ENCODE results near the gene EMSY. TPM values are rescaled to one million over a fixed set of nuclear protein-coding genes. Genes with fewer than 3 reads are reported as not detected.
"Not testable (repeated sequence)": the region's sequence is repeated elsewhere in the genome, so short reads cannot be mapped to it uniquely, and the experiment has no call there.

The EMSY gene
- total RNA-seq, 2 experiments from 2014 or later: 23.2 to 26.7 TPM

DNA sequence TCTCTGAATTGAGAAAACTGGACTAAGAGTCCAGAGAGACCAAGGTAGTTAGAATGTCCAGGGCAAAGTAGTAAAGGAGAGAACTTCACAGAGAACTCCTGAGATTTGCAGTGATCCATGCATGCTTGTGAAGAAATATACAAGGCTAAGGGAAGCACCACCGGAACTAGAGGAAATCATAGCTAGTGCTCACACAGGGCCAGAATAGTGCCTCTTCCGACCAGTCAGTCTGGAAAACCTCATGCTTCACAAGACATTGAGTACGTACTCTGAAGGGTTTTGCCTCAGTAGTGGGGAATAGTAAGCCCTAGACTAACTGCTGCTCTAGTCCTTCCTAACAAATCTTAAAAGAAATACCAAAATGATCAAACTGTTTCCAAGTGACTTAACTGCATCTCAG, 117.7 kb downstream of the EMSY start:
- H3K4me3 Mint-ChIP-seq: no peak overlapping the region
- H3K36me3 Mint-ChIP-seq (ENCODE audit: low read depth): no peaks in the 10 kb centered on the region
- peaks cover 16% of the 10 kb centered on the region for H3K27me3 Mint-ChIP-seq (ENCODE audit: low read depth)
- H3K9me3 Mint-ChIP-seq: no peaks in the 10 kb centered on the region
- CTCF ChIA-PET: no interaction called here
- intact Hi-C loops (cut with micrococcal nuclease): no loop called here
- DNase-seq: no peak
- no peak overlapping the region for H3K27ac Mint-ChIP-seq
- H3K4me1 Mint-ChIP-seq (ENCODE audit: low read depth): no peaks in the 10 kb centered on the region

- H3K27me3 Mint-ChIP-seq (ENCODE audit: low read depth): peaks cover 16% of the 10 kb centered on the region
- H3K27ac Mint-ChIP-seq: no peak overlapping the region
- intact Hi-C loops (cut with micrococcal nuclease): no loop called here
- CTCF ChIA-PET: no interaction called here
- H3K36me3 Mint-ChIP-seq (ENCODE audit: low read depth): no peaks in the 10 kb centered on the region
- no peaks in the 10 kb centered on the region for H3K9me3 Mint-ChIP-seq
- no peak overlapping the region for H3K4me3 Mint-ChIP-seq
- H3K4me1 Mint-ChIP-seq (ENCODE audit: low read depth): peaks cover 3% of the 10 kb centered on the region
- DNase-seq: no peak
Observed at GRCh38 chr11:76564364-76564763, 119.5 kb downstream of the EMSY start.

- CTCF ChIA-PET: no interaction called here
- intact Hi-C loops (cut with micrococcal nuclease): no loop called here
- Mint-ChIP-seq H3K4me1 (ENCODE audit: low read depth) (peaks cover 3% of the 10 kb centered on the region), H3K27me3 (ENCODE audit: low read depth) (peaks cover 16% of the 10 kb centered on the region), H3K4me3 (no peak overlapping the region), H3K27ac (no peak overlapping the region), H3K36me3 (ENCODE audit: low read depth) (no peaks in the 10 kb centered on the region), H3K9me3 (no peaks in the 10 kb centered on the region)
- DNase-seq: no peak
Observed at GRCh38 chr11:76566811-76567210, 122.0 kb downstream of the EMSY start.

GRCh38 chr11:76567261-76567660, 122.4 kb downstream of the EMSY start:
- Mint-ChIP-seq H3K4me3 (no peak overlapping the region), H3K36me3 (ENCODE audit: low read depth) (no peaks in the 10 kb centered on the region), H3K9me3 (no peaks in the 10 kb centered on the region), H3K4me1 (ENCODE audit: low read depth) (peaks cover 3% of the 10 kb centered on the region), H3K27me3 (ENCODE audit: low read depth) (peaks cover 14% of the 10 kb centered on the region), H3K27ac (no peak overlapping the region)
- intact Hi-C loops (cut with micrococcal nuclease): no loop called here
- DNase-seq: no peak
- CTCF ChIA-PET: no interaction called here

GRCh38 chr11:76568139-76568538, 123.3 kb downstream of the EMSY start:
- no peak overlapping the region for H3K27ac Mint-ChIP-seq
- CTCF ChIA-PET: no interaction called here

GRCh38 chr11:76568621-76569020, 123.8 kb downstream of the EMSY start:
- CTCF ChIA-PET: no interaction called here
- Mint-ChIP-seq H3K4me1 (ENCODE audit: low read depth) (peaks cover 3% of the 10 kb centered on the region), H3K27ac (no peak overlapping the region), H3K36me3 (ENCODE audit: low read depth) (no peaks in the 10 kb centered on the region), H3K27me3 (ENCODE audit: low read depth) (peaks cover 11% of the 10 kb centered on the region), H3K9me3 (no peaks in the 10 kb centered on the region), H3K4me3 (no peak overlapping the region)
- intact Hi-C loops (cut with micrococcal nuclease): no loop called here
- DNase-seq: no peak

More at GRCh38 chr11:76568139-76568538, 123.3 kb downstream of the EMSY start:
- Mint-ChIP-seq H3K27me3 (ENCODE audit: low read depth) (peaks cover 11% of the 10 kb centered on the region), H3K9me3 (no peaks in the 10 kb centered on the region), H3K4me1 (ENCODE audit: low read depth) (peaks cover 3% of the 10 kb centered on the region), H3K36me3 (ENCODE audit: low read depth) (no peaks in the 10 kb centered on the region), H3K4me3 (no peak overlapping the region)
- no peak for DNase-seq
- intact Hi-C loops (cut with micrococcal nuclease): no loop called here

DNA sequence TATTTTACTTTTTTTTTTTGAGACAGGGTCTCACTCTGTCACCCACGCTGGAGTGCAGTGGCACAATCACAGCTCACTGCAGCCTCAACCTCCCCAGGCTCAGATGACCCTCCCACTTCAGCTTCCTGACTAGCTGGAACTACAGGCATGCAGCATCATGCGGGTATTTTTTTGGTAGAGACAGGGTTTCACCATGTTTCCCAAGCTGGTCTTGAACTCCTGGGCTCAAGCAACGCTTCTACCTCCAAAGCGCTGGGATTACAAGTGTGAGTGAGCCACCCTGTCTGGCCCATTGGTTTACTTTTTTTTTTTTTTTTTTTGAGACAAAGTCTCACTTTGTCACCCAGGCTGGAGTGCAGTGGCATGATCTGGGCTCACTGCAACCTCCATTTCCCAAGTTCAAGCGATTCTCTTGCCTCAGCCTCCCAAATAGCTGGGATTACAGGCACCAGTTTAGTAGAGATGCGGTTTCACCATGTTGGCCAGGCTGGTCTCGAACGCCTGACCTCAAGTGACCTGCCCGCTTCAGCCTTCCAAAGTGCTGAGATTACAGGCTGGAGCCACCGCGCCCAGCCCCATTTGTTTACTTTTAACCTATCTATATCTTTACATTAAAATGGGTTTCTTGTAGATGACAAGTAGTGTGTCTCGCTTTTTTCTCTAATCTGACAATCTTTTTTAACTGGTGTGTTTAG, 127.5 kb downstream of the EMSY start:
- H3K9me3 Mint-ChIP-seq, CTCF ChIA-PET, H3K4me3 Mint-ChIP-seq: not testable (repeated sequence)

GRCh38 chr11:76574406-76574805, 129.6 kb downstream of the EMSY start:
- CTCF ChIA-PET: no interaction called here
- H3K4me3 Mint-ChIP-seq: no peak overlapping the region

More for the DNA sequence above, 127.5 kb downstream of the EMSY start:
- H3K27ac Mint-ChIP-seq; H3K27me3 Mint-ChIP-seq (ENCODE audit: low read depth); H3K36me3 Mint-ChIP-seq (ENCODE audit: low read depth); intact Hi-C loops (cut with micrococcal nuclease); H3K4me1 Mint-ChIP-seq (ENCODE audit: low read depth); DNase-seq: not testable (repeated sequence)

DNA sequence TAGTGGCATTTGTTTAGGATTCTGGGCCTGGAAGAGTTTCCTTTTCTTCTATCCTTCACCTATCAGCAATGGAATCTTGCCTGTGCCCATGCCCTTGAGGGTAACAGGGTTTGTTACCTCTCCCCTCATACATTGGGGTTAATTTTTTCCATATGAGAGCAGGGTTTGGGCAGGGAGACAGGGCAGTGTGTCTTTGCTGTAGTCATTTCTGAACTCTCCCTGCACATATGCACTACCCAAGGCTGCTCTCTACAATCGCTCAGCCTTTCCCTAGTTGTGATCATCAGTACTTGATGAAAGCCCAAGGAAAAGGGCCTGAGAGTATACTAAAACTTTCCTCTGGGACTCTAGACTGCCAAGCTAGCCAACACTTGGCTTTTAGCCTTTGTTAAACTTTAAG, 130.1 kb downstream of the EMSY start:
- intact Hi-C loops (cut with micrococcal nuclease): no loop called here
- CTCF ChIA-PET: no interaction called here
- Mint-ChIP-seq H3K4me3 (no peak overlapping the region), H3K36me3 (ENCODE audit: low read depth) (no peaks in the 10 kb centered on the region), H3K4me1 (ENCODE audit: low read depth) (no peaks in the 10 kb centered on the region), H3K9me3 (no peaks in the 10 kb centered on the region), H3K27ac (no peak overlapping the region), H3K27me3 (ENCODE audit: low read depth) (peaks cover 5% of the 10 kb centered on the region)
- no peak for DNase-seq

More at GRCh38 chr11:76574406-76574805, 129.6 kb downstream of the EMSY start:
- Mint-ChIP-seq H3K4me1 (ENCODE audit: low read depth) (no peaks in the 10 kb centered on the region), H3K36me3 (ENCODE audit: low read depth) (no peaks in the 10 kb centered on the region), H3K27me3 (ENCODE audit: low read depth) (peaks cover 5% of the 10 kb centered on the region), H3K9me3 (no peaks in the 10 kb centered on the region), H3K27ac (no peak overlapping the region)
- intact Hi-C loops (cut with micrococcal nuclease): no loop called here
- DNase-seq: no peak

DNA sequence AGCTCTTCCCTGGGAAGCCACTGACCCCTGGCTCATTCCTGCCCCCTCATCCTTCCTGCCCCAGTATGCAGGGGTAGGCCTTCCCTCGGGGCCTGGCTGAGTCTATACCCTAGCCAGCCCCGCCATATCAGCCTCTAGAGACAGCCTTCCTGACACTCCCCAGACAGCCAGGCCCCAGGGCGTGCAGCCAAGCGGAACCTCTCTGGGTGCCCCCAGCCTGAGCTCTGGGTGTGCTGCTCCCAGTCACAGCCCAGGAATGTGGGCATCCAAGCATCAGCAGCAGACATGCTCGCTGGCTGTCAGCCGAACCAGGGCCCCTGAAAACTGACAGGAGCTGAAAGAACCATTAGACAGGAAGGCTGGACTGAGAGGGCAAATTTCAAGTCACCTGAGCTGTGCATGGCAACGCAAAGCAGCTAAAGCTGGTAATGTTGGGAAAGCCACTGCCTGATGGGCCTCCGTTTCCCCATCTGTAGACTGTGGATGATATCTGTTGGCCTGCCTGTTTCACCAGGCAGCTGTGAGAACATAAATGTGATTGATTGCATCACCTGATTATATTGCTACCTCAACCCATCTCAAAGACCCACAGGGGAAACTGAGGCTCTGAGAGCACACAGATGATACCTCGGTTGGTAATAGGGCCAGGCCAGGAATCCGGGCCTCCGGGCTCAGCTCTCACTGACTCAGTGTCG, 132.6 kb downstream of the EMSY start:
- H3K4me3 Mint-ChIP-seq: no peak overlapping the region
- no peaks in the 10 kb centered on the region for H3K9me3 Mint-ChIP-seq
- H3K36me3 Mint-ChIP-seq (ENCODE audit: low read depth): no peaks in the 10 kb centered on the region
- CTCF ChIA-PET: interaction anchor here (0.9 kb wide), 1 partner anchor 122 kb away, joined by 3 read pairs; no protein-coding TSS in a partner anchor
- H3K27me3 Mint-ChIP-seq (ENCODE audit: low read depth): peaks cover 5% of the 10 kb centered on the region
- H3K27ac Mint-ChIP-seq: no peak overlapping the region
- no peak for DNase-seq
- intact Hi-C loops (cut with micrococcal nuclease): no loop called here
- H3K4me1 Mint-ChIP-seq (ENCODE audit: low read depth): no peaks in the 10 kb centered on the region

GRCh38 chr11:76577921-76578653, 133.3 kb downstream of the EMSY start:
- intact Hi-C loops (cut with micrococcal nuclease): no loop called here

DNA sequence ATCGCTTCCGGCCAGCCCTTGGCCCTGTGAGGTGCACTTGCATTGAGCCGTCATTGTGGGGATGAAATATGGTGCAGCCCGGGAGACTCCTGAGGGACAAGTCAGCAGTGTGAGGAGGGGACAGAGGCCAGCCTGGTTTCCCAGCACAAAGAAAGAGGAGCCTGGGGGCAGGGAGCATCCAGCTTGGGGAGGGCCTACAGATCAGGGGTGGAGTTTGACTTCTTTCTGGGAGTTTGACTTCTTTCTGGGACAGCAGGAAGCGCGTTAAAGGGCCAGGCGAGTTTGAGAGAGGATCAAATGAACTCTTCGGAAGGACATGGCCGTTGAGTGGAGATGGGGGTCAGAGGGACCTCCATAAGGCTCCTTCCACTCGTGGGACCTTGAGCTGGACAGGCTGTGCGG, 133.8 kb downstream of the EMSY start:
- Mint-ChIP-seq H3K36me3 (ENCODE audit: low read depth) (no peaks in the 10 kb centered on the region), H3K27ac (no peak overlapping the region), H3K9me3 (no peaks in the 10 kb centered on the region), H3K4me1 (ENCODE audit: low read depth) (no peaks in the 10 kb centered on the region), H3K4me3 (no peak overlapping the region), H3K27me3 (ENCODE audit: low read depth) (peaks cover 5% of the 10 kb centered on the region)
- intact Hi-C loops (cut with micrococcal nuclease): no loop called here
- no peak for DNase-seq
- CTCF ChIA-PET: interaction anchor here (0.9 to 1.1 kb wide), 3 partner anchors 103 to 371 kb away, joined by 3 to 4 read pairs (median 3); no protein-coding TSS in a partner anchor

More at GRCh38 chr11:76577921-76578653, 133.3 kb downstream of the EMSY start:
- DNase-seq: no peak
- CTCF ChIA-PET: interaction anchor here (0.9 to 1.1 kb wide), 3 partner anchors 104 to 370 kb away, joined by 3 to 4 read pairs (median 3); no protein-coding TSS in a partner anchor
- Mint-ChIP-seq H3K27ac (no peak overlapping the region), H3K4me1 (ENCODE audit: low read depth) (no peaks in the 10 kb centered on the region), H3K9me3 (no peaks in the 10 kb centered on the region), H3K36me3 (ENCODE audit: low read depth) (no peaks in the 10 kb centered on the region), H3K4me3 (no peak overlapping the region), H3K27me3 (ENCODE audit: low read depth) (peaks cover 5% of the 10 kb centered on the region)

Measured in activated naive CD4-positive, alpha-beta T cell treated with anti-CD3 and anti-CD28 coated beads for 36 hours (primary cell).